OCI-LY3 (cell line): ENCODE measurements around the gene WNT7A.

ENCODE experiments used
- EZH2phosphoT487 ChIP-seq: fragments of 200-600 bp; shearing (Covaris generic); IDR thresholded peaks from 2 replicates; pipeline ENCODE4 v1.6.1; 2018; ENCODE audit warnings: antibody characterized with exemption, mixed run types, low read depth
- TF ChIP-seq, protein P1 (sequence below): fragments of 200-600, 300-600 bp; sonication (generic); IDR thresholded peaks from 2 replicates; pipeline ENCODE4 v1.5.1; 2014; ENCODE audit warnings: antibody characterized with exemption, low read length, low read depth

DNA sequence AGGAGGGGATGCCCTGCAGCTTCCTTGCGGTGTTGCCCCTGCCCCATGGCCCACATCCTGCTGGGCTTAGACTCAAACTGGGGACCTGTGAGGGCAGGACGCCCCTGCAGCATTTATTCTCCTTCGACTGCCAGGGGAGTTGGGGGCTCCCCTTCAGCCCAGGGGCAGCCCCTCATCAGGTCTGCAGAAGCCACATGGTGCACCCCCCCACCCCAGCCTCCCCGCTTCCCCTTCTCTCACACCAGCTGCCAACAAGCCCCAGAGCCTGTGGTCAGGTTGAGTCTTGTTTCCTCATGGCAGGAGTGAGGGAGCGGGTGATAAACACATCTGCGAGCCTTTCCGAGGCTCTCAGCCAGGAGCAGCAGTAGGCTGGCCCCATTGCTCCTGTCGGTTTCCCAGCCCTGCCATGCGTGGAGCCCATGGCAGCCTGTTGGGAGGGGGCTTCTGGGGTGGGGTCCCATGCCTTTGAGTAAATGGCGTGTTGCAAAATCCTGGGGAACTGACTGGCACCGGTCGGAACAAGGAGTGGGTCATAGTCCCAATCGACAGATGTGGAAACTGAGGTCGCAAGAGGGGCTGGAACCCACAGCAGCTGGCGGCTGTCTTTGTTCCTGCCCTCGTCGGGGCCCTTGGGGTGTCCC is 27.8 kb downstream of the WNT7A start:
- TF ChIP-seq, protein P1, sequence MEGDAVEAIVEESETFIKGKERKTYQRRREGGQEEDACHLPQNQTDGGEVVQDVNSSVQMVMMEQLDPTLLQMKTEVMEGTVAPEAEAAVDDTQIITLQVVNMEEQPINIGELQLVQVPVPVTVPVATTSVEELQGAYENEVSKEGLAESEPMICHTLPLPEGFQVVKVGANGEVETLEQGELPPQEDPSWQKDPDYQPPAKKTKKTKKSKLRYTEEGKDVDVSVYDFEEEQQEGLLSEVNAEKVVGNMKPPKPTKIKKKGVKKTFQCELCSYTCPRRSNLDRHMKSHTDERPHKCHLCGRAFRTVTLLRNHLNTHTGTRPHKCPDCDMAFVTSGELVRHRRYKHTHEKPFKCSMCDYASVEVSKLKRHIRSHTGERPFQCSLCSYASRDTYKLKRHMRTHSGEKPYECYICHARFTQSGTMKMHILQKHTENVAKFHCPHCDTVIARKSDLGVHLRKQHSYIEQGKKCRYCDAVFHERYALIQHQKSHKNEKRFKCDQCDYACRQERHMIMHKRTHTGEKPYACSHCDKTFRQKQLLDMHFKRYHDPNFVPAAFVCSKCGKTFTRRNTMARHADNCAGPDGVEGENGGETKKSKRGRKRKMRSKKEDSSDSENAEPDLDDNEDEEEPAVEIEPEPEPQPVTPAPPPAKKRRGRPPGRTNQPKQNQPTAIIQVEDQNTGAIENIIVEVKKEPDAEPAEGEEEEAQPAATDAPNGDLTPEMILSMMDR, result no peak
- TF ChIP-seq EZH2phosphoT487, result no peak
